ENCODE results near the gene CCT7.

DNA sequence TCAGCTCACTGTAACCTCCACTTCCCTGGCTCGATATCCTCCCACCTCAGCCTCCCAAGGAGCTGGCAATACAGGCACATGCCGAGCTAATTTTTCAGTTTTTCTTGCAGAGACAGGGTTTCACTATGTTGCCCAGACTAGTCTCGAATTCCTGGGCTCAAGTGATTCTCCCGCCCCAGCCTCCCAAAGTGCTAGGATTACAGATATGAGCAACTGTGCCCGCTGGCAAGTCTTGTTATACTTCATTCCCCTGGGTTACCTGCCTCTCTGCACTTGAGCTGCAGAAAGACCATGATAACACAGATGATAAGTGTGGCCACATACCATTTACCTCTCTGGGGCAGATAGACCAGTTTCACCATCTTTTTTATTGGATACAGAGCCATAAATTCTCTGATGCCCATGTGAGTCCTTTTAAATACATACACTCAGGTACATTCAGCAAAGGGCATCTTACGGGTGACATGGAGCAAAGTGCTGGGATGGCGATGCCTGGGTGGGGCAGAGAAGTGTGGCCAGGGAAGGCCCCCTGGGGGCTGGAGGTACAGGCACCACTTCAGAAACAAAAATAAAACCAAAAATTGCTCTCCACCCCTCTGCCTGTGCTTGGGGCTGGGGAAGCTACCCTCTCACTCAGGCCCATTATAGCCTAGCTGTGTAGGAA is 20.4 kb downstream of the CCT7 start:
- TF ChIP-seq JUND (IDR thresholded peaks at IDR 0.05) = no peak
- TF ChIP-seq TEAD4 (IDR thresholded peaks at IDR 0.05; ENCODE audit: borderline replicate concordance, insufficient read depth) = no peak
- TF ChIP-seq, protein P1, sequence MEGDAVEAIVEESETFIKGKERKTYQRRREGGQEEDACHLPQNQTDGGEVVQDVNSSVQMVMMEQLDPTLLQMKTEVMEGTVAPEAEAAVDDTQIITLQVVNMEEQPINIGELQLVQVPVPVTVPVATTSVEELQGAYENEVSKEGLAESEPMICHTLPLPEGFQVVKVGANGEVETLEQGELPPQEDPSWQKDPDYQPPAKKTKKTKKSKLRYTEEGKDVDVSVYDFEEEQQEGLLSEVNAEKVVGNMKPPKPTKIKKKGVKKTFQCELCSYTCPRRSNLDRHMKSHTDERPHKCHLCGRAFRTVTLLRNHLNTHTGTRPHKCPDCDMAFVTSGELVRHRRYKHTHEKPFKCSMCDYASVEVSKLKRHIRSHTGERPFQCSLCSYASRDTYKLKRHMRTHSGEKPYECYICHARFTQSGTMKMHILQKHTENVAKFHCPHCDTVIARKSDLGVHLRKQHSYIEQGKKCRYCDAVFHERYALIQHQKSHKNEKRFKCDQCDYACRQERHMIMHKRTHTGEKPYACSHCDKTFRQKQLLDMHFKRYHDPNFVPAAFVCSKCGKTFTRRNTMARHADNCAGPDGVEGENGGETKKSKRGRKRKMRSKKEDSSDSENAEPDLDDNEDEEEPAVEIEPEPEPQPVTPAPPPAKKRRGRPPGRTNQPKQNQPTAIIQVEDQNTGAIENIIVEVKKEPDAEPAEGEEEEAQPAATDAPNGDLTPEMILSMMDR (IDR thresholded peaks at IDR 0.05) = no peak
- TF ChIP-seq GABPA (IDR thresholded peaks at IDR 0.05; ENCODE audit: low read depth) = no peak
- TF ChIP-seq RFX5 (IDR thresholded peaks at IDR 0.05; ENCODE audit: low read length) = no peak
- TF ChIP-seq FOXM1 (IDR thresholded peaks at IDR 0.05; ENCODE audit: low read depth) = no peak
- no peak for TF ChIP-seq TAF1 (IDR thresholded peaks at IDR 0.05; ENCODE audit: borderline replicate concordance, low read depth, low read length)
- no peak for TF ChIP-seq RAD21 (IDR thresholded peaks at IDR 0.05; ENCODE audit: low read length)
- no peak for TF ChIP-seq POLR2AphosphoS5 (IDR thresholded peaks at IDR 0.05; ENCODE audit: low read depth, low read length)
- TF ChIP-seq NRF1 (IDR thresholded peaks at IDR 0.05; ENCODE audit: low read depth, low read length) = no peak
- no peak for TF ChIP-seq SIN3A (IDR thresholded peaks at IDR 0.05; ENCODE audit: borderline replicate concordance, low read depth, low read length)
- TF ChIP-seq ELF1 (IDR thresholded peaks at IDR 0.05) = no peak
- no peak for TF ChIP-seq FOXJ3 (CRISPR knock-in tag; IDR thresholded peaks at IDR 0.05)
